ENCODE data around the gene OAS1. TPM values are rescaled to one million over a fixed set of nuclear protein-coding genes. Genes with fewer than 3 reads are reported as not detected.

The OAS1 gene
- total and polyA plus RNA-seq, 2 donors (not counting 1 experiment from before 2014, with no cell fraction given) = 48.3 to 70.2 TPM

- Histone ChIP-seq H3K4me2 (replicated peaks; ENCODE audit: low read depth, low read length, poor library complexity, severe bottlenecking) (no peak overlapping the region), H3K79me2 (ENCODE audit: control insufficient read depth, insufficient read depth, low read length) (no peaks in the 10 kb centered on the region), H3K4me1 (ENCODE audit: control insufficient read depth in 2 of 2, insufficient read depth in 2 of 2, low read length in 2 of 2) (no peaks in the 10 kb centered on the region), H3K36me3 (replicated peaks in 1 of 2; ENCODE audit: control extremely low read depth in 1 of 2, control insufficient read depth in 1 of 2, extremely low read depth in 1 of 2, insufficient read depth in 2 of 2, low read length in 1 of 2) (no peaks in the 10 kb centered on the region), H3K9ac (ENCODE audit: low read length) (no peak overlapping the region), H3K9me3 (ENCODE audit: control extremely low read depth in 1 of 3, control insufficient read depth in 2 of 3, insufficient read depth in 1 of 3, low read length in 2 of 3) (no peaks in the 10 kb centered on the region), H3K27ac (ENCODE audit: low read length in 2 of 2) (no peak overlapping the region), H2AFZ (ENCODE audit: insufficient read depth, low read depth, low read length, poor library complexity, severe bottlenecking) (no peak overlapping the region), H3K4me3 (ENCODE audit: control extremely low read depth in 1 of 5, extremely low read depth in 1 of 5, insufficient read depth in 1 of 5, low read depth in 2 of 5, low read length in 4 of 5) (no peak overlapping the region), H4K20me1 (ENCODE audit: control insufficient read depth, insufficient read depth, low read length, poor library complexity, severe bottlenecking) (no peaks in the 10 kb centered on the region), H3K27me3 (replicated peaks in 1 of 4; ENCODE audit: control extremely low read depth in 1 of 4, control insufficient read depth in 3 of 4, insufficient read depth in 4 of 4, low read length in 3 of 4) (peaks cover 0 to 24% (median 16%) of the 10 kb centered on the region in 4 experiments)
- H3K4me3 Mint-ChIP-seq = no peak overlapping the region
- ChIA-PET POLR2A (no interaction called here), CTCF (no interaction called here)
- no peak overlapping the region for H3K27ac Mint-ChIP-seq
- WGBS (ENCODE audit: insufficient coverage) = 67% methylated on average over 7 of the region's 11 CpGs
- no peak for TF ChIP-seq EZH2 (IDR thresholded peaks at IDR 0.05; ENCODE audit: borderline replicate concordance, insufficient read depth, low read depth, low read length, poor library complexity, severe bottlenecking)
- no peak for TF ChIP-seq CTCF (IDR thresholded peaks at IDR 0.05)
- no peak for ATAC-seq (ENCODE audit: low read depth)
- no peak for DNase-seq
- H3K4me1 Mint-ChIP-seq = no peaks in the 10 kb centered on the region
- intact Hi-C loops (cut with micrococcal nuclease) = no loop called here
- no peaks in the 10 kb centered on the region for H3K9me3 Mint-ChIP-seq (ENCODE audit: insufficient read depth)
- H3K27me3 Mint-ChIP-seq = peaks cover 42% of the 10 kb centered on the region
Measured at GRCh38 chr12:112876506-112876905, 30.3 kb upstream of the OAS1 start.

GRCh38 chr12:112877006-112877405 is 29.8 kb upstream of the OAS1 start:
- TF ChIP-seq CTCF (IDR thresholded peaks at IDR 0.05) (no peak), EZH2 (IDR thresholded peaks at IDR 0.05; ENCODE audit: borderline replicate concordance, insufficient read depth, low read depth, low read length, poor library complexity, severe bottlenecking) (no peak)
- Histone ChIP-seq H3K9ac (ENCODE audit: low read length) (no peak overlapping the region), H2AFZ (ENCODE audit: insufficient read depth, low read depth, low read length, poor library complexity, severe bottlenecking) (no peak overlapping the region), H3K27me3 (replicated peaks in 1 of 4; ENCODE audit: control extremely low read depth in 1 of 4, control insufficient read depth in 3 of 4, insufficient read depth in 4 of 4, low read length in 3 of 4) (peaks cover 0 to 24% (median 16%) of the 10 kb centered on the region in 4 experiments), H4K20me1 (ENCODE audit: control insufficient read depth, insufficient read depth, low read length, poor library complexity, severe bottlenecking) (no peaks in the 10 kb centered on the region), H3K4me1 (ENCODE audit: control insufficient read depth in 2 of 2, insufficient read depth in 2 of 2, low read length in 2 of 2) (no peaks in the 10 kb centered on the region), H3K4me2 (replicated peaks; ENCODE audit: low read depth, low read length, poor library complexity, severe bottlenecking) (no peak overlapping the region), H3K27ac (ENCODE audit: low read length in 2 of 2) (no peak overlapping the region), H3K79me2 (ENCODE audit: control insufficient read depth, insufficient read depth, low read length) (no peaks in the 10 kb centered on the region), H3K4me3 (ENCODE audit: control extremely low read depth in 1 of 5, extremely low read depth in 1 of 5, insufficient read depth in 1 of 5, low read depth in 2 of 5, low read length in 4 of 5) (no peak overlapping the region), H3K36me3 (replicated peaks in 1 of 2; ENCODE audit: control extremely low read depth in 1 of 2, control insufficient read depth in 1 of 2, extremely low read depth in 1 of 2, insufficient read depth in 2 of 2, low read length in 1 of 2) (no peaks in the 10 kb centered on the region), H3K9me3 (ENCODE audit: control extremely low read depth in 1 of 3, control insufficient read depth in 2 of 3, insufficient read depth in 1 of 3, low read length in 2 of 3) (no peaks in the 10 kb centered on the region)
- intact Hi-C loops (cut with micrococcal nuclease) = no loop called here
- CTCF ChIA-PET = no interaction called here
- no CpG with 5 or more reads among the region's 4 CpGs for WGBS (ENCODE audit: insufficient coverage)
- ATAC-seq (ENCODE audit: low read depth) (no peak), DNase-seq (no peak)
- Mint-ChIP-seq H3K4me3 (no peak overlapping the region), H3K27me3 (peaks cover 42% of the 10 kb centered on the region), H3K9me3 (ENCODE audit: insufficient read depth) (no peaks in the 10 kb centered on the region), H3K27ac (no peak overlapping the region), H3K4me1 (no peaks in the 10 kb centered on the region)
- POLR2A ChIA-PET = no interaction called here
